ENCODE results near the gene SYTL3.

DNA sequence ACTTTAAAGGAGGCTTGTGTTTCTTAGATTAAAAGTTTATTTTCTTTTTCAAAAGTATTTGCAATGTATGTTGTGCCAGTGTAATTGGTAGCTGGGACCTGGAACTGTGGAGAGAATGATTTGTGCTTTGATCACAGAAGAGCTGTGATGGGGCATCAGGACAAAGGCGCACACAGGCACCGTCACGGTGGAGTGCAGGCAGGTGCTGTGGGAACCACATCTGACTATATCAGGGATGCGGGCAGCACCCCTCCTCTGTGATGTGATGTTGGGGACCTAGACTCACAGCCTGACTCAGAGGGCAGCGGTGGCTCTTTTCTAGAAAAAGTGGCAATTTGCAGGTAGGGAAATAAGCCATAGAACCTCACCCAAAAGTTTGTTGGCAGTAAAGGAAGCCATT is 34.5 kb downstream of the SYTL3 start:
- TF ChIP-seq, protein P1, sequence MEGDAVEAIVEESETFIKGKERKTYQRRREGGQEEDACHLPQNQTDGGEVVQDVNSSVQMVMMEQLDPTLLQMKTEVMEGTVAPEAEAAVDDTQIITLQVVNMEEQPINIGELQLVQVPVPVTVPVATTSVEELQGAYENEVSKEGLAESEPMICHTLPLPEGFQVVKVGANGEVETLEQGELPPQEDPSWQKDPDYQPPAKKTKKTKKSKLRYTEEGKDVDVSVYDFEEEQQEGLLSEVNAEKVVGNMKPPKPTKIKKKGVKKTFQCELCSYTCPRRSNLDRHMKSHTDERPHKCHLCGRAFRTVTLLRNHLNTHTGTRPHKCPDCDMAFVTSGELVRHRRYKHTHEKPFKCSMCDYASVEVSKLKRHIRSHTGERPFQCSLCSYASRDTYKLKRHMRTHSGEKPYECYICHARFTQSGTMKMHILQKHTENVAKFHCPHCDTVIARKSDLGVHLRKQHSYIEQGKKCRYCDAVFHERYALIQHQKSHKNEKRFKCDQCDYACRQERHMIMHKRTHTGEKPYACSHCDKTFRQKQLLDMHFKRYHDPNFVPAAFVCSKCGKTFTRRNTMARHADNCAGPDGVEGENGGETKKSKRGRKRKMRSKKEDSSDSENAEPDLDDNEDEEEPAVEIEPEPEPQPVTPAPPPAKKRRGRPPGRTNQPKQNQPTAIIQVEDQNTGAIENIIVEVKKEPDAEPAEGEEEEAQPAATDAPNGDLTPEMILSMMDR (IDR thresholded peaks at IDR 0.05), result no peak
- TF ChIP-seq EP300 (IDR thresholded peaks at IDR 0.05), result no peak
- TF ChIP-seq POLR2A (IDR thresholded peaks at IDR 0.05; ENCODE audit: low read depth), result no peak
